ENCODE results near the gene ZNF408. TPM values are rescaled to one million over a fixed set of nuclear protein-coding genes. Genes with fewer than 3 reads are reported as not detected.
"Not testable (repeated sequence)": the region's sequence is repeated elsewhere in the genome, so short reads cannot be mapped to it uniquely, and the experiment has no call there.

Gene ZNF408
- total RNA-seq (2014; rRNA removed; shearing (Covaris generic)) = 15.8 and 17.5 TPM in 2 replicates

DNA sequence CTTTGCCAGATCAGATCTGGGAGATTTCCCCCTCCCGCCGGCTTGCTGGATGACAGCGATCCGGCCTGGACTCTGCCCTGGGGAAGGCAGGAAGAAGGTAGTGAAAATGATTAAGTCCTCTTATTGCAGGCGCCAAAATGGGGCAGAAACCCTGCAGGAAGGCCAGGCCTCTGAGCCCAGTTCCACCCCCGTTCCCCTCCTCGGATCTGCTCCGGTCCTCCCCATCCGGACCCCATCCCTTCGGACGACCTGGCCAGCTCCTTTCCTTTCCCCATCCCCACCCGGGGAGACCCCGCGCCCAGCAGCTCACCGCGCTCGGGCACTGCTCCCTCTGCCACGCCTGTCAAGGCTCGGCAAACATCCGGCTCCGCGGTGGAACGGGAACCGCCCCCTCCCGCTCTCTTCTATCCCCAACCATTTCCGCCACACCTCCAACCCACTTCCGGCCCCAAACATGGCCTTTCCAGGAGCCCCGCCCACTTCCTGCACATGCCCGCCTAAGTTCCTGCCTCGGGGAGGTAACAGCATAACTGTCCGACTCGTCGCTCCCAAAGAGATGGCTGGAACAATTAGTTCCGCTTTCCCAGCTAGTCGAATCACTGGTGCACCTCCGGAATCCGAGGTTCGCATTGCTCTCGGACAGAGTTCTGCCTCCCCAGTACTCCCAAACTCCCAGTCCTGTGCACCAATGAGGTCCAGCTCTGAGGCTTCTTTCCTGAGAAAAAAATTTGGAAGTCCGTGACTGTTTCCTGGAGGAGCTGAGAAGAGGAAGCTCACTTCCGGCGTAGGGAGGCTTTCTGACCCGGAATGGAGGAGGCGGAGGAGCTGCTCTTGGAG lies at the start of gene ZNF408, which contains the start of gene ARHGAP1:
TSS of gene ZNF408 (plus strand) at position 791 of the 837 bp plus-strand sequence. CDS start at position 808, 17 bp downstream.
TSS of gene ARHGAP1 (minus strand) at position 379 of the 837 bp plus-strand sequence. CDS start 4,512 bp downstream, outside the sequence.
- peak; percentile 100 for DNase-seq (ENCODE audit: low spot score)

DNA sequence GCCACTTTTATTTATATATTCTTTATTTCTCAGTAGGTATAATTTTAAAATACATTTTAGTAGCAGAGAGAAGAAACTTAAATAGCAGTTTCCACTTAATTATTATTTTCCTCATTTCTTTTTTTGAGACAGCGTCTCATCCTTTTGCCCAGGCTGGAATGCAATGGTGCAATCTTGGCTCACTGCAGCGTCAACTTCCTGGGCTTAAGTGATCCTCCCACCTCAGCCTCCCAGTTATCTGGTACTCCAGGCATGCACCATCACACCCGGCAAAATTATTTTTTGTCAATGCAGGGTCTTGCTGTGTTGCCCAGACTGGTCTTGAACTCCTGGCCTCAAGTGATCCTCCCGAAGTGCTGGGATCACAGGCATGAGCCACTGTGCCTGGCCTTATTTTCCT lies 45.2 kb upstream of the ZNF408 start:
- DNase-seq (ENCODE audit: low spot score) = no peak

DNA sequence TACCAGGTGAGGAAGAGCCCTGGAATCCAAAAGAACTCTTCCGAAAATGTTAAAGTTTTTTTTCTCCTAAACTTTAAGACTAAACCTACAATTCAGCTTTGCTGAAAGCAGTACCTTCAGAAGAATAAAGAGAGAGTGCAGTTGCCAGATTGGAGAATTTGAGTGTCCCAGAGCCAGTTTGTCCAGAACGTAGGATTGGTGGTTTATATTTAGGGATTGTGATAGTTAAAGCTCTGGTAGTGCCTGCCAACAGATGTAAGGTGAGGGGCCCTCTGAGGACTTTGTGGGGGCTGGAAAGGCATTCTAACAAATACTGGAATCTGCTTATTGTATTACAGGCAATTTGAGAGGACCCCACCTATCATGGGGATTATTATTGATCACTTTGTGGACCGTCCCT lies 43.6 kb upstream of the ZNF408 start:
- DNase-seq (ENCODE audit: low spot score) = no peak

DNA sequence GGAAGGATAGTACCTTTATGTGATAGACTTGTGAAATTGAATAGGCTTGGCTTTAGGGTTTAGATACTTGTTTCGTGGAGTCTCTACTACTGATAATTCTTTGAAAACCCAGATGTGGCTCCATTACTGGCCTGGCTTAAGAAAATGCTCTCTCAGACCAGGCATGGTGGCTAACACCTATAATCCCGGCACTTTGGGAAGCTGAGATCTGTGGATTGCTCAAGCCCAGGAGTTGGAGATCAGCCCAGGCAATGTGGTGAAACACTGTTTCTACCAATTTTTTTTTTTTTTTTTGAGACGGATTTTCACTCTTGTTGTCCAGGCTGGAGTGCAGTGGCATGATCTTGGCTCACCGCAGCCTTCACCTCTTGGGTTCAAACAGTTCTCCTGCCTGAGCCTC lies 42.6 kb upstream of the ZNF408 start:
- no peak for DNase-seq (ENCODE audit: low spot score)

DNA sequence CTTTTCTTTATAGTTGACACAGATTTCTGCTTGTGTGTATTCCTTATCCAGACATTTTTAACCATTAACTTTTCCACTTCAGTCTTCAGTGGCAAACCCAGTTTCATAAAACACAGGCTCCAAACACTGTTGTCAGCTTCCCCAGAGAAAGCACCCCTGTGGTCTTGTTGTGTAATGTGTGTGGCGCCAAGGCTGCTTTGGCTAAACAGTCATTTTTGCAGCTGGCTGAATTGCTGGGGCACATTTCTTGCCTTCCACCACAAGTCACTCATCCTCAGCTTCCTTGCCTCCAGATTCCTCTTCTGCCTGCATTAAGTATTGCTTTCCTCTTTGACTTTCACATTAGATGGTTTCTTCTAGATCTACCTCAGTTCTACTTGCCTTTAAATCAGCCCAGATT lies 40.9 kb upstream of the ZNF408 start:
- DNase-seq (ENCODE audit: low spot score) = no peak

DNA sequence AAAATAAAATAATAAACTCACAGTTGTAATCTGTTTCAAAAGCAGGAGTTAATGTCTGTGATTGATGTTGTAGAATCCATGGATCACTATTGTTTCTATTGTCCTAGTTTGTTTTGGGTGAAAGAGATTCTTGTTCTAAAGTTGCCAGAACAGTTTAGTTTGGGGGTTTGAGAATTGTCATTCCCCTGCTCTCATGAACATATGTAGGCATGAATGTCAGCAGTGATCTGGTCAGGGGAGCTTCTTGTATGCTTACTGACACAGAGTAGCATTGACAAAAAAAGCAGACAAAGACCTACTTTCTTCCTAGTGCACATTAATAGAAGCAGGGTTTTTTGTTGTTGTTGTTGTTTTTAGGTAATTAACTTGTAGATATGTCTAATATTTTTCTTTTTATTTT lies 39.0 kb upstream of the ZNF408 start:
- no peak for DNase-seq (ENCODE audit: low spot score)

DNA sequence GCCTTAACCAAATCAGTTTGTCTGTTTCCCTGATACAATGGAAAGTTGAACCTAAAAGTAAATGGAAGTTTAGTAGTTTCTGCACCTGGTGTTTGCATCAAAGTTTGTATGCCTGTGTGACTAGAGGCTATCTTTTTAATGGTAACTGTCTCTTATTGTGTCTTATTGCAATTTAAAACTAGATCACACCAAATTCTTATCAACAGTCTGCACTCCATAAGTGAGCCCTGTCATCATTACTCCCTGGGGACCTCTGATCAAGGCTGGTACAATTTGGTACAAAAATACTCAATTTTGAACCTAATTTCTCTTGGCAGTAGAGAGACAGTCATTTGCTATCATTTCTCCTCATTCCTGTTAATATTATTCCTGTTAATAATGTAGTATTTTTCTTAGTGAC lies 38.5 kb upstream of the ZNF408 start:
- DNase-seq (ENCODE audit: low spot score) = no peak

DNA sequence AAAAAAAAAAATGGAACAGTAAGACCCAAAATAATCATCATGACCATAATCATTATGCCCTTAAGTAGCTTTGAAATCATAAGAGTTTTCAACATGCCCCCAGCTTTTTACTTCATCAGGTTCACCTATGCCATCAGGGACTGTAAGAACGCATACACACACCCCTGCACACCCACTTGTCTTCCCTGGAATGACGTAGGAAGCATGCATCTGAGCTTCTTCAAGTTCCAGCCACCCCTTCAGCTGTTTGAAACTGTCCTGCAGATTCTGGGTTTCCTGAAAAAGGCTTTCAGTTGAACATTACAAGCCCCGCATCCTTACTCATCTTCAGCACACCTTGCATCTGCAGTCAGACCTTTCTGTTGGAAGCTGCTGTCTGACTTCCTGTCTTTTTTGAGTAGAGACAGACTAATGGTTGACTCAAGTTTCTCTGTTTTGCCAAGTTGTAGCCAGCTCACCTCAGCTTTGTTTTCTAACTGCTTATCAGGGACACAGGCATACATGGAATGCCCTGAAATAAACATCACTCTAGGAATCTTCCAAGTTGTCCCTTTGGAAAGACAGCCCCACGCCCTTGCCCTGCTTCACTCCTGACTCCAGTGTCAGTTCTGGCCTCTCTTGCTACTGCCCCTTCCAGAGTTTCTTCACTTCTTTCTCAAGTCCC lies 37.4 kb upstream of the ZNF408 start:
- no peak for DNase-seq (ENCODE audit: low spot score)

DNA sequence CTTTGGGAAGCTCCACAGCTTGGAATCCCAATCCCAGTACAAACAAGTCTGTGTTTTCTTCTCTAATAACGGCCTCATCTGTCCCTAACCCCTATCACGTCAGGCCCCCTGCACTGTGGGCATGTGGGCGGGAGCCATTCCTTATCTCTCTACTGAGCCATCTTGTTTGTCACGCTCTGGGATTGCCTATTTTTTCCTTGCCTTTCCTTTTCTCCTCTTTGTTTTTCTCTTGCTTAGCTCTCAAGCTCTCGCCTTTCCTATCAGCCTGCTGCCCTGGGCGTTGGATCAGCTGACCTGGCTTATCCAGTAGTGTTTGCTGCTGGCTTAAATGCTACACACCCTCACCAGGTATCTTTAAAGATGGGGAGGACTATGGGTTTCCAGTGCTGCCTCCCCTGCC lies 36.2 kb upstream of the ZNF408 start:
- no peak for DNase-seq (ENCODE audit: low spot score)

DNA sequence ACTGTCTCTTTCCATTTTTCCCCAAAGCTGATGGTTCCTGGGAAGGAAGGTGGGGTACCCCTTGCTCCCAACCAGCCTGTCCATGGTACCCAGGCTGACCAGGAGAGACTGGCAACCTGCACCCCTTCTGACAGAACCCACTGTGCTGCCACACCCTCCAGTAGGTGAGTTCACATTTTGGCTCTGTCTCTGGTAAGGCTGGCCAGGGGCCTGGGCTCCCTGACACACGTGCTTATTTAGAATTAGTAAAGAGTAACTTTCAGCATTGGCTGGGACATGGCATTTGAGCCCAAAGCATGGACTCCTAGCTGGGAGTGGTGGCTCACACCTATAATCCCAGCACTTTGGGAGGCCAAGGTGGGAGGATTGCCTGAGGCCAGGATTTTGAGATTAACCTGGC lies 35.5 kb upstream of the ZNF408 start:
- no peak for DNase-seq (ENCODE audit: low spot score)

DNA sequence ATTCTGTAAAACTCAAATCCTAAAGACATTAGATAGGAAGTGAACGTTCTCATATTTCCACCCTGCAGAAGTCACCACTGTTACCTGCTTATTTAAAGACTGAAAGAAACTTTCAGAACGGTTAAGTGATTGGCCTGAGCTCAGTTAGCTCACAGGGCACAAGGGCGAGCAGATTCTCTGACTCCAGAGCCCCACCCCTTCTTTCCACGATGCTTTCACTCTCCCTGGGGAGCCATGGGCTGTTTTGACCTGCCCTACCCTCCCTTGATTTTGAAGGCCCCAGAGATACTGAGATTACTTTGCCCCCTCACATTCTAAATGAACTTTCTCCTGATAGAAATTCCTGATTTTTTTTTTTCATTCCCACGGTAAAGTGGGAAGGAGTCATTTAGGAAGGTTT lies 34.3 kb upstream of the ZNF408 start:
- no peak for DNase-seq (ENCODE audit: low spot score)

DNA sequence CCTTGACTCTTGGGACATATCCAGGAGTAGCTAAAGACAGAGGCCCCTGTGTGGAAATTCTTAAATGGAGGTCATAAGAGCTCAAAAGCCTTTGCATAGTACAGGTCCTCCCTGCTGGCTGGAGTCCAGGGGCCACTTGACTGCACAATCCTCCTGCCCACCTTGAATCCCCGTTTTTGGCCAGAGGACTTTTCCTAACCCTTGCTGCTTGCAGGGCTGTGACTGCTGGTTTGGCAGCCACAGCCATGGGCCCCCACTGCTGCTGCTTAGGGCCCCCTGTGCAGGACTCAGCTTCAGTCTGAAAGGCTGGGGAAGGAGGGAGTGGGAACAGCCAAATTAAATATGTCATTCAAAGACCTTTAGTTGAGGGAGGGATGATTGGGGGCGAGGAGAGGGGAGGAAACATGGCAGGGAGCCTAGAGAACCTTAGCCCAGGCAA lies 33.8 kb upstream of the ZNF408 start:
- DNase-seq (ENCODE audit: low spot score) = no peak

DNA sequence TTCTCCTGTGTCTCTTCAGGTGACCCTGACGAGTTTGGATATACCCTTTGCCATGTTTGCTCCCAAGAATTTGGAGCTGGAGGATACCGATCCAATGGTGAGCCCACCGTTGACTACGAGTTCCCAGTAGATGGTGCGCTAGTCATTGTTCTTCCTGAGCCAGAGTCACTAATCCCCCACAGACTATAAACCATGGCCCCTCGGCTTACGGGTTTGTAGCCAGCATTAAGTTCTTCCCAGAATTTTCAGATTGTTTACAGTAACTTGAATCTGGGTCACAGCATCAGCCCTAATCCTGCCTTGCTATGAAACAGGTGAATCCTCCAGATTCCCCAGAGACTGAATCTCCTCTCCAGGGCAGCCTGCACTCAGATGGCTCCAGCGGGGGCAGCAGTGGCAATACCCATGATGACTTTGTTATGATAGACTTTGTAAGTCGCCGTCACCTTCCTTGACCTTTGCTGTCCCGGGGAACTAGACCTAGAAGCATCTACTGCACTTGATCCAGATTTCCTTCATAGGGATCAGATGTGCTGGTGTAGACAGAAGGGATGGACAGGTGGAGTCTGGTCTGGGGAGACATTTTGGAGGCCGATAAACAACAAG lies 32.2 kb upstream of the ZNF408 start:
- DNase-seq (ENCODE audit: low spot score) = no peak

DNA sequence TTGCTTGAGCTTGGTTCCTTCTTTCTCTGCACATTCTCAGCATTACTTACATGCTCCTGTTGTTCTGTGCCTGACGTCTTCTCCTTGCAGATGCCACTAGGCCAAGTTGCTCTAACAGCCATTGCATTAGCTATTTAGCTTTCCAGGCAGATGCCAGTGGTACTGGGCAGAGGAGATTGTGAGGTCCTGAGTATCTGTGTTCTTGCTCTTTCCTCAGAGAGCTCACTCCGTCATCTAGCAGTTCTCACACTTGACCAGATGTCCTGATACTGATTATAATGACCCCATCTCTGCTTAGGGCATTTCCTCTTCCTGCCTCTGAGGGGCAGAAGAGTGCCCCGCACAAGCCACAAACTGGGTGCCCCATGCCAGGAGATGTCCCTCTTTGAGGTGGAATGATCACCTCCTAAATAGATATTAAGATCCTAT lies 31.1 kb upstream of the ZNF408 start:
- DNase-seq (ENCODE audit: low spot score) = peak; percentile 28

DNA sequence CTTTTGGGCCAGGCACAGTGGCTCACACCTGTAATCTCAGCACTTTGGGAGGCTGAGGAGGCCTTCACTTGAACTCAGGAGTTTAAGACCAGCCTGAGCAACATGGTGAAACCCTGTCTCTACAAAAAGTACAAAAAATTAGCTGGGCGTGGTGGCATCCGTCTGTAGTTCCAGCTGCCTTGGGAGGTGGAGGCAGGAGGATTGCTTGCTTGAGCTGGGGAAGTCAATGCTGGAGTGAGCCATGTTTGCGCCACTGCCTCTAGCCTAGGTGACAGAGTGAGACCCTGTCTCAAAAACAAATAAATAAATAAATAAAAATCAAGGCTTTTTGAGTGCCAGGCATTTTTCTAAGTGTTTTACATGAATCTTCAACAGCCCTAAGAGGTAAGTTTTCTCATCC lies 30.3 kb upstream of the ZNF408 start:
- not testable (repeated sequence) for DNase-seq (ENCODE audit: low spot score)

DNA sequence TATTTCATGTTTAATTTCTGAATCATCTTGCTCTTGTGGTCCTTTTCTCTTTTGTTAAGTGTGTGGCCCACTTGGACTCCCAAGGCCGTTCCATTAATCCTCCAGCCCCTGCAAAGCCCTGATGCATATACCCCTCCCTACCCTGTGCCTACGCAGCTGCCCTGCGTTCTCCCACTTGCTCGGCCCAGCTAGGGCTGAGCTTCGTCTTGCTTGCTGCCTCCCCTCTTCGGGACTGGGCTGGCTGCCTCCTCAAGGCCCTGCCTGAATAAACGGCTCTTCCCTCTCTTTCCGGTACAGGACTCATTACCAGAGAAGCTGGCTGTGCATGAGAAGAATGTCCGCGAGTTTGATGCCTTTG lies 28.9 kb upstream of the ZNF408 start:
- no peak for DNase-seq (ENCODE audit: low spot score)

DNA sequence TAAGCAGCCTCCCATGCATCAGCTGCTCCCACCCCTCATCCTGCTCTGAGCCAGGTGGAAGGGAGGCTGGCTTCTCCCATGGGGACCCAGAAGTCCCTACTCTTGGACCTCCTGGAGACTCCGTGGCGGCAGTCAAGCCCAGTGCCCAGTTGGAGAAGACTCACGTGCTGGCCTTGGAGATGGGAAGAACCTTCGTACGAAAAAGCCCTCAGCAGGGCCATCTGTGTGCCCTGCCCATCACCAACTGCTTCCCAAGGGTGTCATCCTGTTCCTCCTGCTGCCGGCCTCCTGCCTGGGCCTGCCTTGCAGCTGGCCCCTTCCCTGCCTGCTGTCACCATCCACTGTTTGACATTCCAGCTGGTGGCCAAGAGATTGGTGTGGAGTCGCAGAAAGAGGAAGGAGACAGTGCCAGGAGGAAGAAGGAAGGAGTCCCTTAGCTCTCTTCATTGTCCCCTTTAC lies 28.4 kb upstream of the ZNF408 start:
- no peak for DNase-seq (ENCODE audit: low spot score)

DNA sequence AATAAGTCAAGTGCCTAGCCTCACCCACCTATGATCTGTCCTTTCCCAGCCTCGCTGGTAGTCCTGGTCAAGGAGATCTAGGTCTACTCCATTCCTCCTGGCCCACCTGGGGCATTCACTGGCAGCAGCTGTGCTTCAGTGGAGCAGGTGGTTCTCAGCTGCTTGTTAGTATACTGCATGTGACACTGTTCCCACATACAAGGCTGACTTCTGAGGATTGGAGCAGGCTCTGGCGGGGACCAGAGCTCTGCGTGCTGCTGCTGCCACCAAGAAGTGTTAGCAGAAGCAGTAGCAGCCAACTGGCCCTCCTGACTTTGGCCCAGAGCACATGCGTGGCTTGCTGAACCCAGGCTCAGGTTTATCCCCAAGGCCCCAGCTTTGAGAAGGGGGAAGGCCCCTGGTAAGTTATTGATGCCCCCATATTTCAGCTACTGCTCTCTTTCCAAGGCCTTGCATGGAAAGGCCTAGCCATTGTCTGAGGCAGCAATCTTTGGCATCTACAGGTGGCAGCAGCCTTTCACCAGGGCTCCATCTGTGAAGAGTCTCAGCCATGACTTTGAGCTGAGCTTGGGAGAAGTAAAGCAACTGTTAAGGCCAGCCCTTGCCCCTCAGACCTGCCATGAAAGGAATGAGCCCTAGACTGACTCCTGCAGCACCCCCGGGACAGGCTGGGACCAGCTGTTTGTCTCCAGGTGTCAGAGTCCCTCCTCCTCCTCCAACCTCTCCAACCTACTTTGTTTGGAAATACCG lies 26.9 kb upstream of the ZNF408 start:
- DNase-seq (ENCODE audit: low spot score) = no peak

DNA sequence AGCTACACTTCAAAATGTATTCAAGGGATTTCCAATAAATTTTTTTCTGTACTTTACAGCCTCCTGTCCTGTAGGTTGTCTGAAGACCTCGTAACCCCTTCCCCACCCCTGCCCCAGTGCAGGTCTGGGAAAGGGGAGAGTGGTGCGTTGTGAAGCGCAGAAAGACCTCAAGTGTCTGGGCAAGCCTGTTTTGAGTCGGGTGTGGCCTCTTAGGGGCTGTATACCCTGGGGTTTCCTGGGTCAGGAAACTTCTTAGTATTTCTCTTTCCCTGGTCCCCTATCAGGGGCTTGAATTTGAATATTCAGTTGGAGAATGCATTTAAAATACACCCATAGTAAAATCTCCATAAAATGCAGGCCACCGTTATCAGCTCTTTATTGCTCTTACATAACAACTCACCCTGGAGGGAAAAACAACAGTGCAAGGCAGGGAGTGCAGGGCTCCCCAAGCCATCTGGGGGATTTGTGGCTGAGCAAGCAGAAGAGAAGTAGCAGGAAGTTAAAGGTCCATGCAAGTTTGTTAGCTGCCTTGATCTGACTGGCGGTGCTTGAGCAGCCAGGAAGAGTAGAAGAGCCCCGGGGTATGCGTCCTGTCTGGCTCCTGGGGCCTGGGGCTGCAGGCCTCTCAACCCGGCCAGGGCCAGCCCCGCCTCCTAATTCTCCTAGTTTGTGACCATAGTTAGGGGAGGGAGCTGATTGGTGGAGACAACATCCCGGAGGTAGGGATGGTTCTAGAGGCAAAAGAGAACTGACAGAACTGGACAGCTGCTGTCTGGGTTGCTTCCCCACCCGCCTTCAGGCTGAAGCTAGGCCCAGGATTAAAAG lies 26.2 kb upstream of the ZNF408 start:
- no peak for DNase-seq (ENCODE audit: low spot score)

DNA sequence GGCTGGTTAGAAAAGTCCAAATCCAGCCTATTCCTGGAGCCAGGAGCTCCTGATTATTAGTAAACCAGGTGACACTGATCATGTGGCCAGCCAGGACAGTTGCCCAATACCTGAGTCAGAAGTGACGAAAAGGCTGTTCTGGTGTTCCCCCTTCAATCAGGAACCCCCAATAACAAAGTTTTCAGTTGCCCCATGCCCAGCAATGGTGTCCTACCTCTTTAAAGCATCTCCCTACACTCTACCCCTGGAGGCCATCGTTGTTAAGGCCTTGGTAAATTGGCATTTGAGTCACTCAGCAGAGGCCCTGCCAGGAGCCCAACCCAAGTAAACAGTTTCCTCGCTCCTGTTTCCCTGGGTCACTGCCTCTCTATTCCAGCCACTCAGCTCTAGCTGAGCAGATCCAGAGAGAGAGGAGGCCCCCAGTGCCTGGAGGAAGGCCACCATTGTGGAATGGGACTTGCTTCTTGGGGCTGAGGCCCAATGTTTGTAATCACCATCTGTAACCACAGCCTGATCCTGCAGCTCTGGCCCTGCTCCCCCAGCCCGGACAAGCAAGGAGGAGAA lies 25.5 kb upstream of the ZNF408 start:
- peak; percentile 42 for DNase-seq (ENCODE audit: low spot score)
